T1000 (cell line): Measurements from ENCODE around the gene POLR3A.

ENCODE experiments used
- DNase-seq: peaks from one replicate; lab custom pipeline; 2025; ENCODE audit warnings: mixed read lengths; lab: John Stamatoyannopoulos, UW

POLR3A gene

DNA sequence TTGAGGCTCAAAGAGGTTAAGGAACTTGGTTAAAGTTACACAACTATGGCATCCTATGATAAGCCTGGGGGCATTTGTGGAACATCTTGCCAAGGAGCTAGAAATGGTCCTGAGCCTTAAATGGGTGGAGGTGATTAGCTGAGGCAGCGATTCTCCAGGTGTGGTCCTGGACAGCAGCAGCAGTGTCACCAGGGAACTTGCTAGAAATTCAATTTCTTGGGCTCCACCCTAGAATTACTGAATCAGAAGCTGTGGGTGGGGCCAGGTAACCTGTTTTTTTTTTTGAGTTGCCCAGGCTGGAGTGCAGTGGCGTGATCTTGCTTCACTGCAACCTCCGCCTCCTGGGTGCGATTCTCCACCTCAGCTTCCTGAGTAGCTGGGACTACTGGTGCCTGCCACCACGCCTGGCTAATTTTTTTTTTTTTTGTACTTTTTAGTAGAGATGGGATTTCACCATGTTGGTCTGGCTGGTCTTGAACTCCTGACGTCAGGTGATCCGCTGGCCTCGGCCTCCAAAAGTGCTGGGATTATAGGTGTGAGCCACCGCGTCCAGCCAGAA, 17.5 kb upstream of the POLR3A start:
- no peak for DNase-seq

DNA sequence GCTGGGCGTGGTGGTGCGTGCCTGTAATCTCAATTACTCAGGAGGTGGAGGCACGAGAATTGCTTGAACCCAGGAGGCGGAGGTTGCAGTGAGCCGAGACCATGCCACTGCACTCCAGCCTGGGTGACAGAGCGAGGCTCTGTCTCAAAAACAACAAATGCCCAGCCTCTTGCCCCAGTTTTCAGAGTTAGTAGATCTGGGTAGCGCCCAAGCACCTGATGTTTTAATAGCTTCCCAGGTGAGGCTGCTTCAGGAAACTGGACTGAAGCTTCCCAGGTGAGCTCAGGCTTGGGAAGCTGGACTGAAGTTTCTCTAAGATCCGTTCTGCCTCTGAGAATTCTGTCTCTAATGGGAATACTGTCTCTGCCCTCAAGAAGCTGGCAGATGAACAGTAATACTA, 16.5 kb upstream of the POLR3A start:
- no peak for DNase-seq

DNA sequence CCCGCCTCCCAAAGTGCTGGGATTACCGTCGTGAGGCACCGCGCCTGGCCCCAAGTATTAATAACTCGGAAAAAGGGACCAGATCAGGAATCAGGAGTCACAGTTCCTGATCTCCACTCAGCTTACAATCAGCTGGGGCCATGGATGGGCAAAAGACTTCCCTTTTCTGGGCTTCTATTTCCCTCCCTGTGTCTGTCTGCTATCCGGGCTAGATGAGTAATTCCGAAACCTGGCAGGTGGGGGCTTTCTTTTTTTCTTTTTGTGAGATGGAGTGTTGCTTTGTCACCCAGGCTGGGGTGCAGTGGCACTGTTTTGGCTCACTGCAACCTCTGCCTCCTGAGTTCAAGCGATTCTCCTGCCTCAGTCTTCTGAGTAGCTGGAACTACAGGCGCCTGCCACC, 15.9 kb upstream of the POLR3A start:
- no peak for DNase-seq

DNA sequence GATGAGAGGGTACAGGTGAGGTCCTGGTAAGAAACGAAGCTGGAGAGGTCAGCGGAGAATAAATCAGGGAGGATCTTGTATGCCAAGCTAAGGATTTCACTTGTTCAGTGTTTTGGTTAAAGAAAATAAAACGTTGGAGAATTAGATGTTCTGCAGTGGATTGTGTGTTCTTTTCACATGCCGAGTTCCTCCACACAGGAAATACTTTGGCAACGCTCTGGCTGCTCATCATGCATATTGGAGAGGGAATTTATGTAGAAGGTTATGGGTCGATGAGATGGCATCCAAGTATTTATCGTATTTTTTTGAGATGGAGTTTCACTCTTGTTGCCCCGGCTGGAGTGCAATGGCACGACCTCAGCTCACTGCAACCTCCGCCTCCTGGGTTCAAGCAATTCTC, 15.4 kb upstream of the POLR3A start:
- DNase-seq: no peak

DNA sequence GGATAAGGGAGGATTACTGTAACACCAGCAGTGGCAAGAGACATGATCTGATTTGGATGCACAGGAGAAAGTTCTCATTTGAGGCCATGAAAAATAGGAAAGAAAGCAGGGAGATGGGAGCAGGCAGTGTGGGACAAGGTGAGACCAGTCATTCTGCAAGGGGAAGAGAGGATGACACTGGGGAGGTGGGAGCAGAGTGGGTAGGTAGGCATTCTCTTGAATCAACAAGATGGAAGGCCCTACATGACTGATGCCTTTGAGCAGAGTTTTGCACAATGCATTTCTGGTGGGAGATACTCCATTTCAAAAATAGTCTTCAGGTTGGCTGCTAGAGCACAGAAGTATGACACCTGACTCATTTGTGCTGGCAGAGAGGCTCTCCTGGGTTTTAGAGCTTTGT, 14.9 kb upstream of the POLR3A start:
- DNase-seq: no peak

DNA sequence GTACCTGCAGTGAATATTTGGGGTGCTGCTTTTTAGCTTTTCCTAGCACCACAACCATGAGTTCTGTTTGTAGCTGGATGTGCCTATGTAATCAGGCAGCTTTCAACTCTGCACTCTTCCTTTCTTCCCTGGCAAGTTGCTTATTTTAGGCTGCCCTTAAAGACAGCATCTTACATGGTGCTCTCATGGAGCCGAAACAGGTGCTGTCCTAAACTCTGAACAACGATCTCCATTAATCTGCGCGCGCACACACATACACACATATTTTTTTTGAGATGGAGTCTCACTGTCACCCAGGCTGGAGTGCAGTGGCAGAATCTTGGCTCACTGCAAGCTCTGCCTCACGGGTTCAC, 13.4 kb upstream of the POLR3A start:
- no peak for DNase-seq

DNA sequence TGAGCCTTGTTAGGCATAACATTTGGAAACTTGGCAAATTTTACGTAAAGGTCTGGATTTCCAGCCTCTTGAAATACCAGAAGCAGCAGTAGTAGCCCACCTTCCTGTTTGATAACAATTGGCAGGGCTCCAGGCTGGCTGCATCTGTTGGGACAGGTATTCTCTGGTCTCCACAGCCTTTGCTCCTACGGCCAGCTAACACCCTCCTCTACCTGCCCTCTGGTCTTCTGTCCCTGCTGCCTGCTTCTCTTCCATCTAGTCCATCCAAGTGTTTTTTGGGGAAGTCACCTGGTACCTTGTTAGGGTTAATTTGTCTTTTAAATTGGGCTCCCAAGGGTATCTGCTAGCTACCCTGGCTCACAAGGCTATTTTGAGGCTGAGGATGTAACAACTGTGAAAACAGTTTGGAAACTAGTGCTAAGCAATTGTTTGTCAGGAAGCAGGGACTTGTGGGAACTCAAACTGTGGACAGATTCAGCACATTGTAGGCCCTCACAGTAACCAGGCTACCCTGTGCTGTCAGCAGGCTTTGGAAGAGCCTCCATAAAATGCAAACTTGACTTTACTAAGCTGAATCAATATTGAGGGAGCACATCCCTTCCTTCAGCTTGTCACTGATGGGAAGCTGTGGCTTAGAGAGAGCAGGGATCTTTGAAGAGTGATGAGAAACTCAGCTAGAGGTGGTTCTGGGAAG, 12.9 kb upstream of the POLR3A start:
- DNase-seq: no peak

DNA sequence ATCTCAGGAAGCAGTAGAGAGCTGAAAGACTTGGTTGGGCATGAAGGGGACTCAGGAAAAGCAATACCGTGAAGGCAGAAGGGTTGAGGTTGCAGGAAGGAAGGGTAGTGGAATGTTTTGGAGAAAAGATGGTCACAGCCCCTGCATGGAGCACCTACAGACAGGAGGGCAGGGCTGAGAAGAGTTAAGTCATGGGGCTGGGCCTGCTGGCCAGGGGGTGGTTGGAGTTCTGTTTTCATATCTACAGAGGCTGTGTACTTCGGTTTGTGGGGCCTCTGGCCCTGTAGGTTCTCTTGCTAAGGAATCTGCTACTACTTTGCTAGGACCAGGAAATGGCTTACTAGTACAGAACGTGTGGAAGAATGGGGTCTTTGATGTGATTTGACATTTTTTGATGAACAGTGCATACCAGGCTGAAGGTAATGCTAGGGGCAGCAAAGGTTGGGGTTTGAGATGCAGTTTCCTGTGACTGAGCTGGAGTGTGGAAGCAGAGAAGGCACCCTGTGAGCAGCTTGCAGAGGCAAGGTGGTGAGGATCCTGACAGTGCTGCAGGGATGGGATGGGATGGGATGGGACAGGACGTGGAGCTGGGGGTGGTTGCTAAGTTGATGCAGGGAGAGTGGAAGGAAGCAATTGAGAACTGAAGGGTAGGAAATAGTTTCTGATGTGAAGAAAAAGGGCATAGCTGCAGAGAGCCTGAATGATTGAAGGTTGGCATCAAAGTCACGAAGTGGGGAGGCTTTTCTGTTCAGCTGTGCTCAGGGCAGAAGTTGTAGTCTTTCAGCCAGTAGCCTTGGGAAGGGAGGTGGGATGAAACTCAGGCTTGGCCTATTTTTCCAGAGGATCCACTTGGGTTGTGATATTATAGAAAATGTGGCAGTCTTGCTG, 12.1 kb upstream of the POLR3A start:
- no peak for DNase-seq

DNA sequence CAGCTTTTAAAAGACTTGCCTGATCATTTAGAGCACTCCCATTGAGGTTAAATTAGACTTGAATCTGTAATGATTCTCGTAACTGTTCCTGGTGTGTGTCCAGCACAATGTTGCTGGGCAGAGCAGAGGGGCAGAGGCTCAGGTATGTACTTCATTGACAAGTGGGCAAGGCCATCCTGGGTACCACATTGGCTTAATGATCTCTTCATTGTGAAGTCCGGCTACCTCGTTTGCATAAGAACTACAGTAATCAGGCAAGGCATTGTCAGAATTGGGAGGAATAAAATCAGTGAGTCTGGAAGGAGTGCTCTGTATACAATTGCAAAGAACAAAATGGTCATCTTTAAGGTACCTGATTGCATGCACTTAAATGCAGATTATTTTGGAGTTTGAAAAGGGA, 10.4 kb upstream of the POLR3A start:
- no peak for DNase-seq

DNA sequence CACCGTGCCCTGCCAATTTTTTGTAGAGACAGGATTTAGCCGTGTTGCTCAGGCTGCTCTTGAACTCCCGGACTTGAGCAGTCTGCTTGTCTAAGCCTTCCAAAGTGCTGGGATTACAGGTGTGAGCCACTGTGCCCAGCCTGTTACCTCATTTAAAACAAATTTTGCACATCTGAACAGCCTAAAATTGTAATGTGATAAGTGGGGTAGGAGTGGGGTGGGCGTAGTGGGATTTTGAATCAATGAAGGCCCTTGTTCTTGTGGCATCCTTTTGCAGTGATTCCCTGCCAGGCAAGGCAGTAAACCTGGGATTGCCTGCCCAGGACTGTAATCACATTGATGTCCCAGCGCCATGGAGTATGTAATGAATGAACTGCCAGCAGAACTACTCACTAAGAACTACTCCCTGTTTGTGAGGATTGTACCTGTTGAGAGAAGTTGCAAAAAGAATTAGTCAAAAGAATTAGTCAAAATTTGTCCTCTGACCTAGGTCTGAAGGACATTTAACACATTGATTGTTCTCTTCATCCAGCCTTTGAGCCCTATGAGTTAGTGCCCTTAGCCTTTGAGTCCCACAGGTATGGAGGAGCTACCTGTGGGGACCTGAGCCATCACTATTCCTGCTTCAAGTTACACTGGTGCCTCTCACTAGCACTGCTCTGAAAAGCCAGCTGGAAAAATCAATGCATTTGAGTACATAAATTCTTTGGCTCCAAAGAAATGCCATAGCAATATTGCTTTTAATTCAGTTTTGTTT, 9.7 kb upstream of the POLR3A start:
- DNase-seq: no peak

DNA sequence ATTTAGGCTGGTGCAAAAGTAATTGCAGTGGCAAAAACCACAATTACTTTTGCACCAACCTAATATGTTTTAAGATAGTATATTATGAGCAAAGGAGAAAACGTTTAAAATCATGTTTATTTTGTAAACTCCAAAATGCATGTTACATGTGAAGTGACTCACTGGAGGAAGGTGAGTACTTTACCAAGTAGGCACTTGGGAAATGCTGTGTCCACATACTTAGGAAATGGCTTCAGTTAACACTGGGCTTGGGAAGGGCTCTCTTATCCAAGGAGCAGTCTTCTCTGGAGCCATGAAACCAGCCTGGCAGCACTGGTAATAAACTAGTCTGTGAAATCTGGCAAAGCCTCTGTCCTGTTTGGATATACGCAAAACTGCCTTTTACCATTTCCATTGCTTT, 8.8 kb upstream of the POLR3A start:
- no peak for DNase-seq

DNA sequence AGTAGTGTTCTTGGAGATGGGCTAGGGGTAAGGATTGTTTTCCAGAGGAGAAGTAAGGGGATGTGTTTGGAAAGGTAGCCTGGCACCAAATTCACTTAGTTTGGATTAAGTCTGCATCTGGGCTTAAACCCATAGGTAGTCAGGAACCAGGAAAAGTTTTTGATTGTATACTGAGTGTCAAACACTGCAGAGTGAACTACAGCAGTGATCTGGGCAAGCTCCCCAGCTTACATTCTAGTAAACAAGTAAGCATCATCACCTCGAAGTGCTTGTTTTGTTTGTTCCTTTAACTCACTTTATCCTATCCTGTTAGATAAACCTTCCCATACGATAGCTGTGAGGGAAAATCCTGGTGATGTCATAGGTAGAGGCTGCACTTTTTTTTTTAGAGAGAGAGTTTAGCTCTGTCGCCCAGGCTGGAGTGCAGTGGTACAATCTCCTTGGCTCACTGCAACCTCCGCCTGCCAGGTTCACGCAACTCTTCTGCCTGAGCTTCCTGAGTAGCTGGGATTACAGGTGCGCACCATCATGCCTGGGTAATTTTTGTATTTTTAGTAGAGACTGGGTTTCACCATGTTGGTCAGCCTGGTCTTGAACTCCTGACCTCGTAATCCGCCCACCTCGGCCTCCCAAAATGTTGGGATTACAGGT, 6.7 kb upstream of the POLR3A start:
- DNase-seq: no peak

DNA sequence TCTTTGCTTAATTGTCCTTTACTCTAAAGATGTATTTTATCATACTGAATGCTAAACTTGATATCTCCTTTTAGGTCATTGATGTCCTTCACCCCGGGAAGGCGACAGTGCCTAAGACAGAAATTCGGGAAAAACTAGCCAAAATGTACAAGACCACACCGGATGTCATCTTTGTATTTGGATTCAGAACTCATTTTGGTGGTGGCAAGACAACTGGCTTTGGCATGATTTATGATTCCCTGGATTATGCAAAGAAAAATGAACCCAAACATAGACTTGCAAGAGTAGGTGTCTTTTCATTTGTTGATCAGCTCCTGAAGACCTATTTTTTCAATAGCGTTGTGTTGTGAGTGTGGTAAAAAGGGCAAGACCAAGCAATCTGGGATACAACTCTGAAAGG, 6.1 kb upstream of the POLR3A start:
- DNase-seq: no peak

DNA sequence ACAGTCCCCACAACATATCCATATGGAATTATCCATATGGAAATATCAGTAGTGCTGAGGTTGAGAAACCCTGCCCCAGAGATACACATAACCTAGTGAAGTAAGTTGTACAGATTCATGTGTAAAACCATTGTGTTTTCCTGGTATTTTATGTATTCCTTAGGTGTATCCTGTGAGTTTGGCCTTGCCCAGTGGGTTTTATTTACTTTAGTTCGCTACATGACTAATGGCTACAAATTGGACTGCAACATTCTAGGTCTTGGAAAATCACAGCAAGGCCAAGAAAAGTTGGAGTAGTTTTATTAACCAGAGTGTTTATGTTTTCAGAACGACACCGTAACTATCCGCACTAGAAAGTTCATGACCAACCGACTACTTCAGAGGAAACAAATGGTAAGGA, 5.7 kb upstream of the POLR3A start:
- no peak for DNase-seq

DNA sequence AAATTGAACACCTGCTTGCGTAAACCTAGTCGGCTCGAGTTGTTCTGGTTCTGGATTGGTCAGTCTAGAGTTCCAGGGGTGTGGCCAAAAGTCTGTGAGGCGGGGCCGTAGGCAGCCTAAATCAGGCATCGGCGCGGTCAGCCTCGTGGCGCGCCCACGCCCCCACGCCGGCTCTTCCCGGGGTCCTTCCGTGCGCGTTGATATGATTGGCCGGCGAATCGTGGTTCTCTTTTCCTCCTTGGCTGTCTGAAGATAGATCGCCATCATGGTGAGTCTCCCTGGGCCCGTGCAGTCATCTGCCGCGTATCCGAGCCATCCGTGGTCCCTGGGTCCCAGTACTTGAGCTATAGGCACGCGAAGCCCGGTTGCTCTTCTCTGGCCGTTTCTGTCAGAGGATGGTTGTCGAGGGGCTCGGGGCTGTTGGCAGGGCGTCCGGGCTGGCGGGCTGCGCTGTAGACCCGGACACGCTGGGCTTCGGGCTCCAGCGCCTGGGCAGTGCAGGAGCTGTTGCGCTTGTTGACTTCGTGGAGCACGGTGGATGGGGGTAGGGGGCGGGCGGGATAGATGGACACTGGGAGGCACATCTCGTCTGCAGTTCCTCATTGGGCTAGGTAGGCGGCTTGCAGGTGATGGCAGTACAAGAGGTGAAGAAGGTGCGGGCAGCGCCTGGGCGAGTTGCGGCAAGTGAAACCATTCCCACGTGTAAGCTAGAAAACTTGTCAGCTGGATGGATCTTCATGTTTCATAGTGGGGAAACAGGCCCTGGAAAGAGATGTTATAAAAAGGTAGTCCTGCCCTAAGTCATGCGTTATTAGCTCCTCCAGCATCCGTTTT, 4.5 kb upstream of the POLR3A start, which contains the start of gene RPS24:
TSS of gene RPS24 (plus strand) at position 227 of the 834 bp plus-strand sequence. CDS start at position 266, 39 bp downstream.
- peak; percentile 95 for DNase-seq

DNA sequence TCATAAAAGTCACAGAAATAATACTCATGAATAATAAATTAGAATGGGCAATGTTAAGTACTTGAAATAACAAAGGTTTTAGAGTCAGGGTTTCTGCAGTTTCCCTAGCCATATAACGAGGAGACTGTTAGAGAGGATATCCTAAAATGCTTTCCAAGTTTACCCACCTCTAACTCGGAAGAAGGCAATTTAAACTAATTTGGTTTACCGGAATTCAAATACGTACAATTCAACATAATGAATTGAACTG, 4.0 kb upstream of the POLR3A start:
- DNase-seq: no peak

DNA sequence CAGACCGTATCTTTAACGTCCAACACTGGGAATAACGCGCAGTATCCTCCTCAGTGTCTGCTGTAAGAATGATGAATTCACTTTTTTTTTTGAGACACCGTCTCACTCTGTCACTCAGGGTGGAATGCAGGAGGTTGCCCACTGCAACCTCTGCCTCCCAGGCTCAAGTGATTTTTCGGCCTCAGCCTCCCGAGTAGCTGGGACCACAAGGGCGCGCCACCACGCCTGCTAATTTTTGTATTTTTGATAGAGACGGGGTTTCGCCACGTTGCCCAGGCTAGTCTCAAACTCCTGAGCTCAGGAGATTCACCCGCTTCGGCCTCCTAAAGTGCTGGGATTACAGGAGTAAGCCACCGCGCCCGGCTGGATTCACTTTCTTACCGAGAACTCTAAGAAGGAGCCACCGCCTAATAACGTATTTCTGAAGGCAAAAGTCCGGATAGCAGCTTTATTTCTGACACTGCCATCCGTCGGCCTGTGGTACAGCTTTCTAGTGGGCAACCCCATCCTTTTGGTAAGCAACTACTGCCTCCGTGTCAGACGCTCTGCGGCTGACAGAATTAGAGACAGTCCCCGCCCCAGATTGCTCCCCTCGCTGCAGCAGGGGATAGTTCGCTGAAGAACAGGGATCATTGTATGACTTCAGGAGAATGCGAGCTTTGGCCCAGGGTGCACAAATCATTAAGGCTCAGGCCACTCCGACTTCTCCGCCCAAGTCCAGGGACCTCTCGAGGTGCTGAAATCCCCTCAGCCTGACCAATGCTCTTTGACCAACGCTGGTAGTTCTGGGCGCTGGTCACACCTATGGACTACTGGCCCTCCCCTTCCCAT, 662 bp downstream of the POLR3A start:
- no peak for DNase-seq

DNA sequence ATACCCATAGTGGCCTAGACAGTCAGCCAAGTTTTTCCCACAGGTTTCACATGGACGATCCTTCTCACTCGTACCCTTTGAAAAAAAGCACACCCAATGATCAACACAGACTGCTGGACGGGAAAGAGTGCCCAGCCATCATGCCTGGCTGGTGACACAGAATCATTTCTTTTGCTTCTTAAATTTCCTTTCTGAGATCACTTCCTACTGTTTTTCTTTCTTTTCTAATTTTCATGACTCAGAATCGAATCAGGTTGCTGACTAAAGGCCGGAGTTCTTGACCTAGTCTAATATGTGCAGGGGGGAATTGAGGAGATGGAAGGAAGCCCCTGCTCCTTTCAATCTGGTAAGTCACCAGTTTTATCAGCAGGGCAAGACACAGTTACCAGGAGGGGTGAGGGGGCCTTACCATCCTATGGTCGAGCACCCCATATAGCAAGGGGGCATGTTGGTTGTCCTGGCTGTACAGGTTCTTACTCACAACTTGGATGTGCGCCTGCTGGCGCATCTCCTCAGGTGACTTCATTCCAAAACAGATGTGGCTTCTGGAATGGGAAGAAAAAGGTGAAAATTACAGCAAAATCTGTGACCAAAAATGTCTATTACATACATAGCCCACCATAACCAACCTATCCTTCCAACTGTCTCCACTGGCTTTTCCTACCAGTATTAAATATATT, 3.5 kb downstream of the POLR3A start:
- DNase-seq: no peak

DNA sequence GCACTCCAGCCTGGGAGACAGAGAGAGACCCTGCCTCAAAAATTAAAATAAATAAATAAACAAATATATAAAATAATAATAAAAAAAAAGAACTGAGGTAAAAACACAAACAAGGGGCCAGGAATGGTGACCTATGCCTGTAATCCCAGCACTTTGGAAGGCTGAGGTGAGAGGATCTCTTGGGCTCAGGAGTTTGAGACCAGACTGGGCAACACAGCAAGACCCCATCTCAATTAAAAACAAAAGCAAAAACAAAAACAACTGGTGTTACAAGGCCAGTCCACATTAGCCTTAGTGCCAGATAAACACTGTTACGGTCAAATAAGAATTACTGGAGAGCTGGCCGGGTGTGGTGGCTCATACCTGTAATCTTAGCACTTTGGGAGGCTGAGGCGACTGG, 5.6 kb downstream of the POLR3A start:
- no peak for DNase-seq

DNA sequence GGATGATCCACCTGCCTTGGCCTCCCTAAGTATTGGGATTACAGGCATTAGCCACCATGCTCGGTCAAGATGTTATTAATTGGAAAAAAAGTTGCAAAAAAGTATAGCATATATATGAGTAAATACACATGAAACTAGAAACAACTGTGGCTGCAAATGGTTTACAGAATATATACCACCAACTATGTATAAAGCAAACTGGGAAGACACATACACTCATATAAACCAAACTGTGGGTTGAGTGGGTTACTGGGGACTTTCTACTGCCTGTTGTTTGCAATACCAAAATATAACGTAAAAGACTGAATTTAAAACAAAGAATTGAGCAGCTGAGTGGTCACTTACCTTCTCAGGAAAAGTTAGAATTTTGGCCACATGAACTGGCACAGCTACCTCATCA, 8.1 kb downstream of the POLR3A start:
- DNase-seq: no peak
